Neural progenitor cell (in vitro differentiated cells): ENCODE data around the gene SCN2A.

Experiments used
- CTCF ChIP-seq: fragments of 200-600 bp; sonication (generic); IDR thresholded peaks from 2 replicates; pipeline ENCODE4 v1.5.1; 2017; ENCODE audit warnings: antibody characterized with exemption, mild to moderate bottlenecking
- EZH2 ChIP-seq: fragments of 200-600 bp; sonication (generic); IDR thresholded peaks from 2 replicates; pipeline ENCODE4 v1.6.1; 2017; ENCODE audit warnings: antibody characterized with exemption, mild to moderate bottlenecking, moderate library complexity

GRCh38 chr2:165256618-165257017 lies 17.4 kb downstream of the SCN2A start:
- no peak for TF ChIP-seq EZH2
- TF ChIP-seq CTCF = no peak
